NCI-H526 treated with DMSO at 0.1 percent for 48 hours (cell line): ENCODE measurements around the gene MGP.

ENCODE experiments used
- DNase-seq: peaks from one replicate; lab custom pipeline; 2025; lab: John Stamatoyannopoulos, UW

MGP gene

DNA sequence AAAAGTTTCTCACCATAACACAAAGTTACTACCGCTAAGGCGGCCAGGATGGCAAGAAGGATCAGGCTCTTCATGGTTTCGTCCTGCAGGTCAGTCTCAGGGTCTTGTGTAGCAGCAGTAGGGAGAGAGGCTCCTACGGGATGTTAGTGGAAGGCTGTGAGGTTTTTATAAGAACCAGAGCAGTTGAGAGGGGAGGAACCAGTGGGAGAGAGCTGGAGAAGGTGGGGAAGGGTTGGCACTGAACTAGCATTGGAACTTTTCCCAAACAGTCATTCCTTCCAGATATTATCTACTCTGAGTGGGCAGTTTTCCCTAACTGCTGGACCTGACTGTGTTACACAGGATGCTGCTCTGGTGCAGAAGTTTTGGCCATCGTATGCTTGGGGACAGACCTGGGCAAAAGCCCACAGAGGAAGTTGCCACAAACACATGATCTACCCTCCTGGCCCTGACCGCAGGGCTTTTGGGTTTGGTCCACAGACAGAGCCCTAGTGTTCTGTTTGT is at the start of gene MGP:
Gene MGP (minus strand): TSS at position 137 of the 504 bp plus-strand sequence. CDS start 63 bp downstream, at position 74.
- DNase-seq: no peak

DNA sequence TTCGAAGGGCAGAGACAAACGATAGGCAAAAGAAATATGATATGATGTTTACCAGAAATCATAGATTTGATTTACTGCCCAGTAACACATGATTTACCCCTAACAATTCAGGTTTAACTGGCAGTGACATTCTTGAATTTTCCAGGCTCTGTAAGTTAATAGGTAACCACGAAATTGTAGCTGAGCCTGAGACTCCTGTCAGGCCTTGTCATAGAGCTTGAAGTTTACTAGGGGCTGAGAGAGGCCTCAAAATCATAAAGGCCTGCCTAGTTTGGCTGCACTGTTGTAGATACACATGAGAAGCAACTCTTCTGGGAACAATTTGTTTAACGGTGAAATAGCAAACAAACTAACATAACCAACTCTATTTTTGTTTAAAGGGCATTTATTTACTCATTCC is 49.4 kb upstream of the MGP start:
- DNase-seq: no peak

DNA sequence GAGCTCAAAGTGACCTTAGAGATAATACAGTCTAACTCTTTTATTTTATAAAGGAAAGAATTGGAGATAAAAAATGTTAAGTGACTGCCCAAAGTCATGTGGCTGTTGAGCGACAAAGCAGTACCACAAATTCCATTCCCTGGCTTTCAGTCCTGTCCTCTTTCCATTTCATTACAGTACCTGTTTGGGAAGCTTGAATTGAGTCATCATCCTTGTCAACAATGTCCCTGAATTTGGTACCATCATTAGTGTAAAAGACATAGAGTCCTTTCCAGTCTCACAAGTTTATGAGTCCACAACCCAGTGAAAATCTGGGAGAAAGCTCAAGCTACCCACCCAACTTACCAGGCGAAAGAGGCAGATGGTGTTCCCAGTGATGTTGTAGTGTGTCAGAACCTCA is 48.9 kb upstream of the MGP start:
- no peak for DNase-seq

DNA sequence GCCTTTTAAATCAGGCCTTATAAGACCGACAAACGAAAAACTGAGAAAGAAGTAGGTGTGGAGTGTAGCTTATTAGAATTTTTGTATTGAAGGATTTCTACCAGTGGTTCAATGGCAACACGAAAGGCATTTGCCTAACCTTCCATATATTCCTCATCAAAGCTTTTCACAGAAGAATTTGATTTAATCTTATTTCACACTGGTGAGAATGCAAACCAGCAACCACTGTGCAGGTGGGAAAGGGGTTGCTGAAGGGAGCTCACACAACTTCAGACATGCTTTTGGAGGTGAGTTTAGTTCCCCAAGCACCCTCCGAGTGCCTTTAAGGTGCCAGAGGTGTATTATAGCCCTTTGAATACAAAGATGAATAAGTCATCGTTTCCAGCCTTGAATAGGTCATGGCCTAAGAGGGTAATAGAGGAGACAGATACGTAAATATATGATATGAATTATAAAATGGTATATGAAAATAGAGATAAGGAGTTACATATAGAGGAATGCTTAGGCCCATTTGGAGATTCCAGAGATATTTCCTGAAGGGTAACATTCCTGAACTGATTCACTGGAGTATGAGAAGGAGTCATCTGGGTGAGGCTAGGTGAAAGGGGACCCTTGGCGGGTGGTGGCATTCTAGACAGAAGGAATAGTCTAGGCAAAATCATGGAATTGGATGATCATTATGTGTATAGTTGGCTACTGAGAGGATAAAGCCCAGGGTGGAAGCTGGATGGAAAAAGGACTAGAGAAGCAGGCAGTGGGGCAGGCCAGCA is 46.3 kb upstream of the MGP start:
- no peak for DNase-seq

DNA sequence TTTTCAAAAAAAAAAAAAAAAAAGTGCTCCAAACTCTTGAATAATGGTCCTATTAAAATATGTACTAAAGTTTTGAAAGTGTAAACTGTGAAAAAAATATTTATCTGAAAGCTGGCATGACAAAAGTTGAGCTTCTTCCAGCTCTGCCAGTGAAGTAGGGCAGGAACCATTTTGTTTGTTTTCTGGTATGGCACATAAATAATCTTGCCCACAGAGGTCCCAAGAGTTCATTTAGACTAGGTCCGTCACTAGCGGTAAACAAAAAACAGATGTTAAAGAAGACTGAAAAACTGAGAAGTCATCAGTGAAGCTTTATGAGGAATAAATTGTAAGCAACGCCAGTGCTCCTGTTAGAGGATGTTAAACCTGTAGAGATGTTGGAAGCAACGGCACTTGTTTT is 45.7 kb upstream of the MGP start:
- DNase-seq: no peak

DNA sequence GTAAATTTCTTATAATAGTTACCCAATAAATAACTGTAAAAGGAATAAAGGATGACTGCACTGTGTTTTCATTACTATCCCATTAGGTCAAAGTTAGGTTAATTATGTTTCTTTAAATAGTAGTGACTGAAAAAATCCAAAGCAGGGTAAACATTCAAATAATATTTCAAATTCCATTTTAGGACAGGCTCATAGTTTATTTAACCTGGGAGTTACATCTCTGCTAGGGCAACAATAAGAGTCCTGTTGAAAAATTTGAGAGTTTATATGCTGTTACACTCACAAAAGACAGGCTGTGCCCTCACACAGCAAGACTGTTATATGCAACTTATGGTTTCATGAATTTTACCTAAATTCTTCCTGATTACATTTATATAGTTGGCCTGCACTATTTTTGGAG is 44.6 kb upstream of the MGP start:
- no peak for DNase-seq

DNA sequence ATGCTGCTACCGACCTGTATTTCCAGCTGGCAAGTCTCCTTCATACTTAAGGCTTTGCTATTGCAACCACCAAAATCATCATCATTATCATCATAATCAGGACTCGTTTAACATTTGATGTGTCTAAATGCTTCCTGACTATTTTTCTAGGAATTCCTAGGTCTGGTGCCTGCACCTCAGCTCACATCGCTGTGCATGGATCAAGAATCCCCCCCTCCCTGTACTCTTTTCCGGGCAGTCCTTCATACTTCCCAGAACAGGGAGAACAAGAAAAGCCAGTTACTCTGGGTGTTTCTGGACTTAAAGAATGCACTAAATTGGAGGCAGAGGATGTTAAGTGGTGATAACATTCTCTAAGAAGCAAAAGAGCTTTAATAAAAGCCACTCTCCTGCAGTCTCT is 43.3 kb upstream of the MGP start:
- peak; percentile 52 for DNase-seq

DNA sequence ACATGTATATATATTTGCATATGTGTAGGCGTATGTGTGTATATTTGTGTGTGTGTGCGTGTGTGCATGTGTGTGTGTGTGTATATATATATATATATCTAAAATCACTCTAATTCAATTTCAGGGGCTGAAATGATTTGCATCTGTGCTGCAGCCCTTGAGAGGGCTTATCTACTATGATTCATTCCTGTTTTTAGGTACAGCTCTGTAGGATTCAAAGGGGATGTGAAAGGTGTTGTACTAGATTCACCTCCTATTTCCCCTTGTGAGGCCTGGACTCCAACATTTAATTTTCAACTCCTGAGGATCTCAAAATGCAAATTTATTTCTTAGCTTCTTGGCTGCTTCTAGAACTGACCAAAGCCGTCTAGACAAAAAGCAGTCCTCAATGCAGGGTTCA is 41.6 kb upstream of the MGP start:
- DNase-seq: no peak

DNA sequence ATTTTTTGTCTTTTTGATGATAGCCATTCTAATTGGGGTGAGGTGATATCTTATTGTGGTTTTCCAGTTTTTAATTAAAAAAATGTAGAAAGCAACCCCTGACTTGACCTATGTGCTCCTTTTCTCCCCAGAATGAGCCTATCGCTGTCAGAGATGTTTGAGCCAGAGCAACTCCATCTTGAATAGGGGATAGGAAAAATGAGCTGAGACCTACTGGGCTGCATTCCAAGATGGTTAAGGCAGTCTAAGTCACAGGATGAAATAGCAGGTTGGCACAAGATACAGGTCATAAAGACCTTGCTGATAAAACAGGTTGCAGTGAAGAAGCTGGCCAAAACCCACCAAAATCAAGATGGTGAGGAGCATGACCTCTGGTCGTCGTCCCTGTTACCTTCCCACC is 38.9 kb upstream of the MGP start:
- DNase-seq: no peak

DNA sequence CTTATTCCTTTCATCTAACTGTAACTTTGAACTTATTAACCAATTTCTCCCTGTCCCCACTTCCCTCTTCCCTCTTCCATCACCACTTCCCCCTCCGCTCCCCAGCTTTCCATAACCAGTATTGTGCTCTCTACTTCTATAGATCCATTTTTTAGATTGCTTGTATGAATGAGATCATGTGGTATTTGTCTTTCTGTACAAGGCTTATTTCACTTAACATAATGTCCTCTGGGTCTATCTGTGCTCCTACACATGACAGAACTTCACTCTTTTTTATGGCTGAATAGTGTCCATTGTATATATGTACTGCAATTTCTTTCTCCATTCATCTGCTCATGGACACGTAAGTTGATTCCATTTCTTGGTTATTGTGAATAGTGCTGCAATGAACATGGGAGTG is 38.3 kb upstream of the MGP start:
- DNase-seq: no peak

DNA sequence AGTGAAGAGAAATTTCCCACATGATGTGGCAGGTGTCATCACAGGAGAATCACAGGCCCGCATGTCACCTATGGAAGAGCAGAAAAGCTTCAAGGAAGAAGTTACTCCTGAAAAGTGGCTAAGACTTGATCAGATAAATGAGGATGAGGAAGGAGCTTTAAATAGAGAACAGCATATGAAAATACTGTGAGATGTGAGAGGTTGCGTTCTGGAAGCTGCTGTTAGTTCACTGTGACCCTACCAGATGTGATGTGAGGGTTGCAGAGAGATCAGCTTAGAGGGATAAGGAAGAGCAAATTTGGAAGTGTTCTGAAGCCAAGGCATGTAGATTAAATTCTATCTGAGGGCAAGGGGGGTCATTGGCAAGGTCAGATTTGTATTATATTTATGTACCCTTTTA is 35.6 kb upstream of the MGP start:
- DNase-seq: no peak

DNA sequence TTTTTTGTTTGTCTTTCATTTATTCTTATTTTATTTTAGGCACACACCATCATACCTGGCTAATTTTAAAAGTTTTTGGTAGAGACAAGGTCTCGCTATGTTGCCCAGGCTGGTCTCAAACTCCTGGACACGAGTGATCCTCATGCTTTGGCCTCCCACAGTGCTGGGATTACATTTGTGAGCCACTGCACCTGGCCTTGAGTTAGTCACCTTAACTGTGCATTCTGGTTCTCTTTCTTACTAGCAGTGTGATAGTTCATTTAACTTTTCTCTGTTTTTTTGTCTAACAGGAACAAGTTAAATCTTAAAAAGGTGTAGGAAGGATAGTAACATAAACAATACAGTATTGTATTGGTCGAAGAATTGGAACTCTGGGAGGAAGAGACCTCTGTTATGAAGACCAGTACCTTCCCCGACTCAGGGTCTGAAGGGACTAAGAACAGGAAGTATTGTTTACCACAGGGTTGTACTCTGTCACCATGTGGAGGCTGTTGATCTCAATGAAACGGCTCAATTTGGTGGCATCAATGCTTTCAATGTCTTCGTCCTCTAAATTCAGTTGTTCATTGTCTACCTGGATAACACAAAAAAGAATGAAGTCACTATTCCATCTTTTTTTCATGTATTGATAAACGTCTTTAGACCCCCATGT is 34.9 kb upstream of the MGP start:
- DNase-seq: no peak

DNA sequence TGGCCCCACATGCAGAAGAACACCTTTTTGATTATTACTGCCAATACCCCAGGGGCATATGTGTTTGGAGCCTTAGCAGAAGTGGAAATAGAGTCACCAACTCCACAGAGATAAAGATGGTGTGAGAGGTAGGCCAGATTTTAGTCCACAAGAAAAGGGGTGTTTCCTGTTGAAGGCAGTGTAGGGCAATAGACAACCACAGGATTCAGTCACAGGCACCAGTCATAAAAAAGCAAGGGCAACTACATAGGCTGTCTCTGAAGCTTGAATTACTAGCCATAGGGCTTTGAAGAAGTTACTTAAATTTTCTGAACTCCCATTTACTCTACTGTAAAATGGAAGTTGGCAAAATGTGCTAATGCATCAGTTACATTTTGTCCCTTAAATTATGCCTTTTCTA is 33.8 kb upstream of the MGP start:
- no peak for DNase-seq

DNA sequence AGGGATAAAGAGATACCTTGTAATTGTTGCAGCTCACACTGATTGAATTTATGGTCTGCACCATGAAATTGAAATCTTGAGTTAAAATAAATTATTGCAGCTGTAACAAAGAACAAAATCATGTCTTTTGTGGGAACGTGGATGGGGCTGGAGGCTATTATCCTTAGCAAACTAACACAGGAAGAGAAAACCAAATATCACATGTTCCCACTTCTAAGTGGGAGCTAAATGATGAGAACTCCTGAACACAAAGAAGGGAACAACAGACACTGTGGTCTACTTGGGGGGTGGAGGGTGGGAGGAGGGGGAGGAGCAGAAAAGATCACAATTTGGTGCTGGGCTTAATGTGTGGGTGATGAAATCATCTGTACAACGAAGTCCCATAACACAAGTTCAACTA is 30.1 kb upstream of the MGP start:
- no peak for DNase-seq

DNA sequence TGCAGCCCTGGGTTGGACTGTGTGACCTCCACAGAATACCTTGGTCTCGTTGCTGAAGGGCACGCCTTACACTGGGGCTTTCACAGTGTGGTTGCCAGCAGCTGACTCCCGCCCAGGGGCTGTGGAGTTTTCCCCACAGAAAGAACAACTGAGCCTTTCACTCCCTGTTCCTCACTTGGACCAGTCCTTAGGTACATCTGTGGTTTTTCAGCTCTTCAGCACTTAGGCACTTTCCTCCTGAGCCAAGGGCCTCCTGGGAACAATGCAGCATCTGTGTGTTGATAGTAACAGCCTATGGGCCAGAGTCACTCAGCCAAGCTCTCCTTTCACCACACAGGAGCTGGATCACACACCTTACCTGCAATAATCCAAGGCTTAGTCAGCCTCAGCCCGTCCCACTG is 27.7 kb upstream of the MGP start:
- peak; percentile 32 for DNase-seq

DNA sequence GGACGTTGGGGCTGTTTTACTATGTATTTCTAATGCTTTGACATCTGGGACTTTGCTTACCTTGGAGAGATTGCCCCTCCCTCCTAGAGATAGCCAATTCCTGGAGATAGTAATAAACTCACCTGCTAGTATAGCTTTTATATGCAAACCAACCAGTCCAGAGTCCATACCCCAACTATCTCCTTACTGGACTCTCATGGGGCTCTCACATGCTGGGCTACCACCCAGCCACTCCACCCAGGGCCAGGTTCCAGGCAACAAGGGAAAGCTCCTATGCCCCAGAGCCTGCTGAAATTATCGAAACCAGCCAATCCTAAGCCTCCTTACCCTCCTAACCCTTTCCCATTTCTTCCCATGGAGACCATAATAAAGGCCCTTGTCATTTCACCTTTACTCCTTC is 25.5 kb upstream of the MGP start:
- no peak for DNase-seq

DNA sequence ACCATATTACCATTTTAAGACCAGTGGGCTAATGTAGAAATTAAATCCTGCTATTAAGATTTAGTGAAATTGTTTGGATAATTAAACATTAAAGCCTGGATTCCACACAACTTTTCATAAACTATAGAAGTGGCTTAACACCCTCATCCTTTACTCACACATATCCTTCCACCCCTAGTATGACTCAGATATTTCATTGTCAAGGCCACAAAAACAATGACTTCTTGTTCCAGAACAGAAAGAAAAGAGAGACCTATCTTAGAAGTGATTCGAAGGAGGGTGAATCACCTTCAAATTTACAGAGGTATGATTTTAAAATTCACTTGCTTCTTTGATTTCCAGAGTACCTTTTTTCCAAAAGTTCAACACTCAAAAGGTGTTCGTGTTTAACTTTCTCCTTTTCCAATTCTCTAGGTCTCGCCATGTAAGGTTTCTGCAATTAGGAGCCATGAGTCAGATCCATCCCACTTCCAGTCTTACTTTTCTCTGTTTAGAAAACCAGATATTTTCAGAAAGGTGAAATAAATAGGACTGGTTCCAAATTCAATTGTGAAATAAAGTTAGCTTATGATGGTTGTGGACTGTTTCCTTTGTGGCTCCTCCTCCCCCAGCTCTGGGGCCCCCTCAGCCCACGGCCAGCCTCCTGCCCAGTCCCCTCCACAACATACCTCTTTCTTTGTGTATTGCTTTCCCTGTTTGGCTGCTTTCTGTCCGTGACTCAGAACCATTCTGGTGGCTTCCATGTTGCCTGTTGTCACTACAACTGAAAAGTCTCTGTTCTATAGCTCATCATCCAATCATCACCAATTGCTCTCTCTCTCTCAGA is 24.6 kb upstream of the MGP start:
- no peak for DNase-seq

DNA sequence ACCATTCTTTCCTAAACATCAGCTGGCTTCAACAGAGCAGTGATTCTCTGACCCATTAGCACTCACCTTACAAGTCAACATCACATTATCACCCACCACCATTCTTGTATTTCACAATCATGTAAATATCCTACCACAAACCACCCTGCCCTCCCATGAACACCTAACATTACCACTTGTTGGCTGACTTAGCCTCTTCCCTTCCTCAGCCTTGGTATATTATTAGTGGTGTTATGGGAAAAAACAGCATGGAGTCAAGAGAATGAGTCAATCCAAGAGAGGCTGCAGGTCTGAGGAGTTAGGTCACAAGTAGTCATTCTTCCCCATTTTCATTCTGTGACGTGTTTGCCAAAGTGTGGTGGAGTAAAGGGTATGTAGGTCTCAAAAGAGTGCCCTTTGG is 22.3 kb upstream of the MGP start:
- no peak for DNase-seq

DNA sequence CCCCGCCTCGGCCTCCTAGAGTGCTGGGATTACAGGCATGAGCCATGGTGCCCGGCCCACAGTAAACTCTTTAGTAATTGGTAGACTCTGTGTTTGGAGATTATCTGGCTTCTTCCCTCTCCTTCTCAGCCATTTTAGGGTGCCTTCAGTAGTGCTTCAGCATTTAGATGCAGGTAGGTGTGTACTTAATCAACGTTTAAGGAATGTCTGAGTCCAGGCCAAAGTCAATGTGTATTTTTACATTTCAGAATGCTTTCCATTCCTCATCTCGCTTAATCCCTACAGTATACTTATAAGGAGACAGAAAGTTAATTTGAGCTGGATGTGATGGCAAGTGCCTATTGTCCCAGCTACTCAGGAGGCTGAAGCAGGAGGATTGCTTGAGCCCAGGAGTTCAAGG is 20.5 kb upstream of the MGP start:
- DNase-seq: no peak

DNA sequence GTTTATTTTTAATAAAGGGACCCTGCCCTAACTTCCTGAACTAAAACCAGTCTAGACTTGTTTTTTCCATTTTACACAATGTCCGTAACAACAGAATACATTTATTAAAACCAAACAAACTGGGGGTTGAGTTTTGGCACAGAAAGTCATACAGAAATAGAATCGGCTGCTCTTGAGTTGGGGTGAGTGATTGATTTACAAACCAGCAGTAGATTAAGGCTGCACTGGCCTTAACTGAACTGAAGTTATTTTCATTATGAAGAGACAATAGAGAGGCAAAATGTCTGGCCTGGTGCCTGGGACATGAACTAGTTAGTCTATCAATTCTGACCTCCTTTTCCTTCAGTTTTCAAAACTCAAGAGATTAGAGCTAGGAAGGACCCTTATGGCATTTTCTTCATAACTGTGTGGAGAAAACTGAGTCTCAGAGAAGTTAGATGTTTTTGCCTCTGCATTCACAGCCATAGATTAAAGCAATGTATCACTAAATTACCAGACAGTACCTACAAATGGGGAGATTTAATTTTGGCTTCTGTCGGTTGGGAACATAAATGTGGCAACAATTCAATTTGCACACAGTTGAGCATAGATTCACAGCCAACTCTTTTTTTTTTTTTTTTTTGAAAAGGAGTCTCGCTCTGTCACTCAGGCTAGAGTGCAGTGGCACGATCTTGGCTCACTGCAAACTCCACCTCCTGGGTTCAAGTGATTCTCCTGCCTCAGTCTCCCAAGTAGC is 19.8 kb upstream of the MGP start:
- no peak for DNase-seq

DNA sequence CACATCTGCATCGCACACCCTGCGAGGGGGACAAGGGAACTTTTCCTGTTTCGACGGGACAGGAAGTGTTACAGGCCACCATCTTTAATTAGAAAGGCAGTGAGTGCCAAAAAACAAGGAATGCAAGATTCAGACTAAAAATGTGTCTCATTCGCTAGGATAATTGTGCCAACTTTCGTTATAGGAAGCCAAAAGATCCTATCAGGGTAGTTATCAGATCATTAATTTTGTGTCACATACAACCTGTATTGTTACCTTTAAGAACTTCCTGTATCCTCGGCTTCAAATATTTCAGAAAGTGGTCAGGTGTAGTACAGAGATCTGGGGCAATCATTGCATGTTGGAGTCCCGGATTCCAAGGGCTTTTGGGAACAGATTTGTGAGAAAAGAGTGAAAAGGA is 19.2 kb upstream of the MGP start:
- DNase-seq: no peak

DNA sequence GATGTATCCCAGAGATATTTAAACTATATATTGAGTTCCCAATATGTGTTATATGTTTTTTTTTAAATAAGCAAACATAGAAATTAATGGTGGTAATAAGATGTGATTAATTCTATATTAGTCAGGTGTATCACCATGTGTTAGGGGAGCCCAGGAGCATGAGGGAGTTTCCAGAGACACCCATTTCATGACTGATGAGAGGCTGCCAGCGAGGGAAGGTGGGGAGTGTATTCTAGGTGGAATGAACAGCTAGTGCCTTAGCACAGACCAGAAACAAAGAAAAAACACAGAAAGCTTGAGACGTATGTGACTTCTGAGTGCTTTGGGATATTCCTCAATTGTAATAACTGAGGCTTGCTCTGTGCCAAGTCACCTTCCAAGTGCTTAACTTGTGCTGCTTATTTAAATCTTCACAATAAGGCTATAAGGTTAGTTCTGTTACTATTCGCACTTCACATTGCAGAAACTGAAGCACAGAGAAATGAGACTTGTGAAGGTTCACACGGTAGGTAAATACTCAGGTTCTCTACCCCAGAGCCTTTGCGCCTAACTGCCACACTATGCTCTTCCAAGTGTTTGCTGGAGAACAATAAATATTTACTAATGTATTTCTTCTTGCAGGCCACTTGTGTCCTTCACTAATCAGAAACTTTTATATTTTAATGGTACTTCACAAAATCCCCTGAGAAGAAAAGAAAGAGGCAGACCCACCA is 17.9 kb upstream of the MGP start:
- DNase-seq: no peak
